Activated T-cell treated with anti-CD3 and anti-CD28 coated beads, Interleukin-2, amount 50 U/mL, for 48 hours (primary cell): ENCODE measurements around the gene CD47.

ENCODE experiments used
- DNase-seq, 2 experiments: peaks; one replicate each; pipeline ENCODE4 v3.0.0-alpha.2; 2020

Gene CD47

GRCh38 chr3:108090049-108090700 lies 656 bp downstream of the CD47 start:
- DNase-seq, result peak; percentile 76 to 78

- no peak for DNase-seq
These were observed 1.3 kb downstream of the CD47 start for GRCh38 chr3:108089579-108089978.

GRCh38 chr3:108088697-108089096 lies 2.1 kb downstream of the CD47 start:
- peak; percentile 46 to 53 for DNase-seq

GRCh38 chr3:108088146-108088545 lies 2.7 kb downstream of the CD47 start:
- no peak for DNase-seq

- DNase-seq, result no peak
These were observed 4.2 kb downstream of the CD47 start for GRCh38 chr3:108086653-108087052.

- DNase-seq, result no peak
These were observed 5.0 kb downstream of the CD47 start for GRCh38 chr3:108085810-108086350.

GRCh38 chr3:108085370-108085769 lies 5.5 kb downstream of the CD47 start:
- no peak for DNase-seq

- DNase-seq, result no peak
These were observed 11.0 kb downstream of the CD47 start for GRCh38 chr3:108079877-108080276.

GRCh38 chr3:108079043-108079442 lies 11.8 kb downstream of the CD47 start:
- DNase-seq, result no peak

GRCh38 chr3:108076564-108076963 lies 14.3 kb downstream of the CD47 start:
- DNase-seq, result no peak

- no peak for DNase-seq
These were observed 16.9 kb downstream of the CD47 start for GRCh38 chr3:108073764-108074431.

GRCh38 chr3:108071368-108071767 lies 19.5 kb downstream of the CD47 start:
- no peak for DNase-seq

- no peak for DNase-seq
These were observed 20.5 kb downstream of the CD47 start for GRCh38 chr3:108070356-108070755.

GRCh38 chr3:108067768-108068167 lies 23.1 kb downstream of the CD47 start:
- no peak for DNase-seq

GRCh38 chr3:108065096-108065495 lies 25.7 kb downstream of the CD47 start:
- no peak for DNase-seq

GRCh38 chr3:108064293-108064887 lies 26.4 kb downstream of the CD47 start:
- no peak for DNase-seq

- no peak for DNase-seq
These were observed 28.8 kb downstream of the CD47 start for GRCh38 chr3:108062051-108062450.

- no peak for DNase-seq
These were observed 30.5 kb downstream of the CD47 start for GRCh38 chr3:108060331-108060730.

GRCh38 chr3:108055931-108056330 lies 34.9 kb downstream of the CD47 start:
- no peak for DNase-seq

- no peak for DNase-seq
These were observed 35.9 kb downstream of the CD47 start for GRCh38 chr3:108054935-108055334.

GRCh38 chr3:108053483-108053882 lies 37.3 kb downstream of the CD47 start:
- no peak for DNase-seq

- no peak for DNase-seq
These were observed 37.8 kb downstream of the CD47 start for GRCh38 chr3:108053067-108053466.

GRCh38 chr3:108051005-108051404 lies 39.8 kb downstream of the CD47 start:
- no peak for DNase-seq

- DNase-seq, result no peak
These were observed 42.8 kb downstream of the CD47 start for GRCh38 chr3:108047987-108048386.
